ENCODE results near the gene TNPO2. TPM values are rescaled to one million over a fixed set of nuclear protein-coding genes. Genes with fewer than 3 reads are reported as not detected.

The TNPO2 gene
- total RNA-seq, 2 donors from 2014 or later: 15.0 to 35.6 TPM

DNA sequence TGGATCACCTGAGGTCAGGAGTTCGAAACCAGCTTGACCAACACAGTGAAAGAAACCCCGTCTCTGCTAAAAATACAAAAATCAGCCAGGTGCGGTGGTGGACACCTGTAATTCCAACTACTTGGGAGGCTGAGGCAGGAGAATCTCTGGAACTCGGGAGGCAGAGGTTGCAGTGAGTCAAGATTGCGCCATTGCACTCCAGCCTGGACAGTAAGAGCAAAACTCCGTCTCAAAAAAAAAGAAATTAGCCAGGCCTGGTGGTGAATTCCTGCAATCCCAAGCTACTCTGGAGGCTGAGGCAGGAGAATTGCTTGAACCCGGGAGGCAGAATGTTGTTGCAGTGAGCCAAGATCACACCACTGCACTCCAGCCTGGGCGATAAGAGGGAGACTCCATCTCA, 15.1 kb downstream of the TNPO2 start:
- DNase-seq: no peak
- H3K36me3 ChIP-seq (replicated peaks in 1 of 2; ENCODE audit: insufficient read depth in 1 of 2, low read depth in 2 of 2): peaks cover 14 to 38% of the 10 kb centered on the region in 2 donors
- 89% methylated on average over 5 to 8 of the region's 8 CpGs for WGBS, 2 donors

DNA sequence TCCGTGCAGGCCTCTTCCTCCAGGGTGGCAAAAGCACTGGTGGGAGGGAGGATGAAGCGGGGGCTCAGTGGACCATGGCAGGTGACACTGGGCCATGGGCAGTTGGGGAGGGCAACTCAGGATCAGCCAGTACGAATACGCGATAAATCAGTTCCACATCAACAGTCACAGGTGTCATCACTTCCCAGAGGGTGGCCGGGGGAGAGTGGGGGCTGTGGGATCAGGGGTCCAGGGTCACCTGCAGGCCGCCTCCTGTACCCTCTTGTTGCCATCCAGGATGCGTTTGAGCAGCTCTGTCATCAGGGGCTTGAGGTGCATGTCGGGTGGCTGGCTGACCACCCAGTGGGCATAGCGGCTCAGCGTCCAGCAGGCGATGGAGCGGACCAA, 17.4 kb downstream of the TNPO2 start:
- intact Hi-C loops (cut with DNase I): no loop called here
- WGBS, 2 donors: 88 to 96% methylated on average over 12 to 13 of the region's 13 CpGs
- Histone ChIP-seq H3K27me3 (no peaks in the 10 kb centered on the region), H3K36me3 (replicated peaks in 1 of 2; ENCODE audit: insufficient read depth in 1 of 2, low read depth in 2 of 2) (peaks cover 14 to 47% of the 10 kb centered on the region in 2 donors), H3K4me3 (no peak overlapping the region), H3K27ac (no peak overlapping the region), H3K9me3 (no peaks in the 10 kb centered on the region), H3K4me1 (no peaks in the 10 kb centered on the region)
- DNase-seq: no peak
- ATAC-seq: no peak
- TF ChIP-seq, protein P1, sequence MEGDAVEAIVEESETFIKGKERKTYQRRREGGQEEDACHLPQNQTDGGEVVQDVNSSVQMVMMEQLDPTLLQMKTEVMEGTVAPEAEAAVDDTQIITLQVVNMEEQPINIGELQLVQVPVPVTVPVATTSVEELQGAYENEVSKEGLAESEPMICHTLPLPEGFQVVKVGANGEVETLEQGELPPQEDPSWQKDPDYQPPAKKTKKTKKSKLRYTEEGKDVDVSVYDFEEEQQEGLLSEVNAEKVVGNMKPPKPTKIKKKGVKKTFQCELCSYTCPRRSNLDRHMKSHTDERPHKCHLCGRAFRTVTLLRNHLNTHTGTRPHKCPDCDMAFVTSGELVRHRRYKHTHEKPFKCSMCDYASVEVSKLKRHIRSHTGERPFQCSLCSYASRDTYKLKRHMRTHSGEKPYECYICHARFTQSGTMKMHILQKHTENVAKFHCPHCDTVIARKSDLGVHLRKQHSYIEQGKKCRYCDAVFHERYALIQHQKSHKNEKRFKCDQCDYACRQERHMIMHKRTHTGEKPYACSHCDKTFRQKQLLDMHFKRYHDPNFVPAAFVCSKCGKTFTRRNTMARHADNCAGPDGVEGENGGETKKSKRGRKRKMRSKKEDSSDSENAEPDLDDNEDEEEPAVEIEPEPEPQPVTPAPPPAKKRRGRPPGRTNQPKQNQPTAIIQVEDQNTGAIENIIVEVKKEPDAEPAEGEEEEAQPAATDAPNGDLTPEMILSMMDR (IDR thresholded peaks at IDR 0.05): no peak
- TF ChIP-seq POLR2A (IDR thresholded peaks at IDR 0.05): no peak

More for the DNA sequence above, 15.1 kb downstream of the TNPO2 start:
- no peak overlapping the region for H3K27ac ChIP-seq
- no peak for TF ChIP-seq POLR2A (IDR thresholded peaks at IDR 0.05)
- TF ChIP-seq, protein P1 (IDR thresholded peaks at IDR 0.05): no peak
- H3K4me3 ChIP-seq: no peak overlapping the region
- H3K9me3 ChIP-seq: no peaks in the 10 kb centered on the region
- H3K27me3 ChIP-seq: no peaks in the 10 kb centered on the region
- intact Hi-C loops (cut with DNase I): no loop called here
- H3K4me1 ChIP-seq: no peaks in the 10 kb centered on the region
- no peak for ATAC-seq

DNA sequence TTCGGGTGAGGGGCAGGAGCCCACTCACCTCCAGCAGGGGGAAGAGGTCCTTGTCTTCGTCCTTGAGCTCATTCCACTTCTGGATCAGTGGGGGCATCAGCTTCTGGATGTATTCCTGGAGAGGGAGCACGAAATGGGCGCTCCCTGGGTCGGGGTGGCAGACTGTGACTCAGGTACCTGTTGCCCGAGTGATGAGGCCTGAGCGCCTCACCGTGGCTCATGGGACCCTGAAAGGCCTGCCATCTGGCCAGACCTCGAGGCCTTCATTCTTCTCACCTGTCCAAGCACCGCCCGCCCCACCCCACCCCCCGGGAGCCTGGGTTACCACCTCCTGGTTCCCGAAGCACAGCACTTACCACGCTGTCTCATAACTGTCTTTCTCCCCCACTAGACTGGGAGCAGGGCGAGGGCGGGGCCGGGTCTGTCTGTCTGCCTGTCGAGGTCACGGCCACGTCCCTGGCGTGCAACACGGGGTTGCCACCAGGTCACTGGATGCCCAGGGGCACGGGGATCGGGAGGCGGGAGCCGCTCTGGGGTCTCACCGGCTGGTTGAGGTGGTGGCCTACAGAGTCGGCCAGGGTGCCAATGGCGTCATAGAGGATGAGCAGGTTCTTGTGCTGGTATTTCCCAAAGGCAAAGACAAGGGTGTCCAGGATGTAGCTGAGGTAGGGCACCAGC, 17.9 kb downstream of the TNPO2 start:
- Histone ChIP-seq H3K27me3 (no peaks in the 10 kb centered on the region), H3K36me3 (replicated peaks in 1 of 2; ENCODE audit: insufficient read depth in 1 of 2, low read depth in 2 of 2) (peaks cover 19 to 47% of the 10 kb centered on the region in 2 donors), H3K9me3 (no peaks in the 10 kb centered on the region), H3K27ac (no peak overlapping the region), H3K4me3 (no peak overlapping the region), H3K4me1 (no peaks in the 10 kb centered on the region)
- whole genome bisulfite sequencing, 2 donors: 91 to 92% methylated on average over 21 to 26 of the region's 29 CpGs
- TF ChIP-seq POLR2A (IDR thresholded peaks at IDR 0.05): no peak
- TF ChIP-seq, protein P1 (IDR thresholded peaks at IDR 0.05): no peak
- intact Hi-C loops (cut with DNase I): no loop called here
- ATAC-seq (no peak), DNase-seq (no peak)

DNA sequence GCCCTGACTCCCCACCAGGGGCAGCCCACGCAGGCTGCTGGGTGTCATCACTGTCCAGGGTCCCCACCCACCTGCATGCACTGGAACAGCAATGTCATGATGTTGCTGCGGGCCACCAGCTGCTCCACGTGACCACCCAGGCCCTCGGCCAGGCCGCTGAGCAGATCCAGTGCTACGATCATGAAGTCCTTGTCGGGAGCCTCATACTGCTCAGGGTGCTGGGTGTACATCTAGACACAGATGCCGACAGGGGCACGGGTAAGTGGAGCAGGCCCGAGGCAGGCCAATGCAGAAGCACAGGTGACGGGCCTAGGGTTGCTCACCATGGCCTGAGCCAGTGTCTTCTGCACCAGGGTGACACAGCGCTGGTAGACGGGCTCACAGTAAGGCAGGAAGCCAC, 18.6 kb downstream of the TNPO2 start:
- intact Hi-C loops (cut with DNase I): no loop called here
- no peaks in the 10 kb centered on the region for H3K4me1 ChIP-seq
- no peaks in the 10 kb centered on the region for H3K27me3 ChIP-seq
- 94% methylated on average over 13 of the region's 13 CpGs; no CpG with 5 or more reads in 1 of the 2 donors for WGBS, 2 donors
- no peak overlapping the region for H3K4me3 ChIP-seq
- peaks cover 20 to 43% of the 10 kb centered on the region in 2 donors for H3K36me3 ChIP-seq (replicated peaks in 1 of 2; ENCODE audit: insufficient read depth in 1 of 2, low read depth in 2 of 2)
- DNase-seq (no peak), ATAC-seq (no peak)
- H3K9me3 ChIP-seq: no peaks in the 10 kb centered on the region
- H3K27ac ChIP-seq: no peak overlapping the region
- TF ChIP-seq POLR2A (IDR thresholded peaks at IDR 0.05): no peak
- TF ChIP-seq, protein P1 (IDR thresholded peaks at IDR 0.05): no peak

DNA sequence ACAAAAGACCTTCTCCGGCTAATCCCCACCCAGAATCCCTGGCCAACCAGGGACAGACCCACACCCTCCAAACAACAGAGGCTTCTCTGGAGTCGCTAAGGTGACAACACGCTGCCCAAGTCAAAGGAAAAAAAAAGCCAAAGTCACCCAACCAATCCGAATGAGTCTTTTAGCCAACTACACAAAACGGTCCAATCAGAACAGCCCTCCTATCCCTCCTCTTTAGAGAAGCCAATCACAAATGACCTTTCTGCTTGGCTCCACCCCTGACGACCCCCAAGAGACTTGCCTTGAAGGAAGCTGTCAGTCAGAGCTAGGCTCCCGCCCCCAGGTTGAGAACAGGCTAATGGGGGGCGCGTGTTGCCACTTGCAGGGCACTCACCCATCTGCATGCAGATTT, 20.7 kb downstream of the TNPO2 start:
- 73 to 80% methylated on average over 6 to 9 of the region's 9 CpGs for WGBS, 2 donors
- intact Hi-C loops (cut with DNase I): no loop called here
- Histone ChIP-seq H3K4me1 (no peaks in the 10 kb centered on the region), H3K4me3 (no peak overlapping the region), H3K27ac (no peak overlapping the region), H3K9me3 (no peaks in the 10 kb centered on the region), H3K27me3 (no peaks in the 10 kb centered on the region), H3K36me3 (replicated peaks in 1 of 2; ENCODE audit: insufficient read depth in 1 of 2, low read depth in 2 of 2) (peaks cover 20 to 36% of the 10 kb centered on the region in 2 donors)
- no peak for DNase-seq
- TF ChIP-seq, protein P1 (IDR thresholded peaks at IDR 0.05): no peak
- no peak for TF ChIP-seq POLR2A (IDR thresholded peaks at IDR 0.05)
- ATAC-seq: peak; percentile 16

All from body of pancreas (tissue), 4 donors.